ENCODE results near the gene TMC6. TPM values are rescaled to one million over a fixed set of nuclear protein-coding genes. Genes with fewer than 3 reads are reported as not detected.

TMC6 gene
- polyA plus RNA-seq, 1 of the 3 experiments (the other 2 are of a cell fraction), result 5.5 TPM

DNA sequence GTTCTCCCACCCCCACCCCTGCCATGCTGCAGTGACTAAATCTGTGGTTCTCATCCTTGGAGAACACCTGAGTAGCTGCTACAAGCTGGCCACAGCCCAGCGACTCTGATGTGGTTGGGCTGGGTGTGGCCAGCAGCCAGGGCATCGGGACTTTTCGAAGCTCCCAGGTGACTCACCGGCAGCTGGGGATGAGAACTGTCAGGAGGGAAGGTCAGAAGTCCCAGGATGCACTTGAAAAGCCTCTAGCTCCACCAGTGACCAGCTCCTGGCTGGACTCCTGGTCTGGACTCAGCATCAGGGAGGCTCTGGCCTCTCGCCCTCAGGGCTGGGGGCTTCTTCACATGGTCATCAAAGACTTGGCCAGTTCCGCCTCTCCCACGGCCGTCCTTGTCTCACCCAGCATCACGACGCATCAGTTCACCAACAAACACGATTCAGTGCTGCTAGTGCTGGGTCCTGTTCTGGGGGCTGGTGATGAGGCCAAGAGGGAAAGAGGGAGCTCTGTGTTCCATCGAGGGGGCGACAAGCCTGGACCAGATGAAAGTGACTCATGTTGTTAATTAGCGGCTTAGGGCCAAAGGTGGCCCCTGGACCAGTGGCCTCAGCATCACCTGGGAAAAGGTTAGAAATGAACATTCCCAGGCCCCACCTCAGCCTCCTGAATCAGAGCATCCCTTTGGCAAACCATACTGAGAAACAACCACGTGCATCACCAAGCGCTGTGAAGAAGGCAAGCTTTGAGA is 13.7 kb upstream of the TMC6 start (continued):
- TF ChIP-seq, protein P1, sequence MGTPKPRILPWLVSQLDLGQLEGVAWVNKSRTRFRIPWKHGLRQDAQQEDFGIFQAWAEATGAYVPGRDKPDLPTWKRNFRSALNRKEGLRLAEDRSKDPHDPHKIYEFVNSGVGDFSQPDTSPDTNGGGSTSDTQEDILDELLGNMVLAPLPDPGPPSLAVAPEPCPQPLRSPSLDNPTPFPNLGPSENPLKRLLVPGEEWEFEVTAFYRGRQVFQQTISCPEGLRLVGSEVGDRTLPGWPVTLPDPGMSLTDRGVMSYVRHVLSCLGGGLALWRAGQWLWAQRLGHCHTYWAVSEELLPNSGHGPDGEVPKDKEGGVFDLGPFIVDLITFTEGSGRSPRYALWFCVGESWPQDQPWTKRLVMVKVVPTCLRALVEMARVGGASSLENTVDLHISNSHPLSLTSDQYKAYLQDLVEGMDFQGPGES (IDR thresholded peaks at IDR 0.05; ENCODE audit: low read depth, low read length), result no peak
- TF ChIP-seq RAD21 (IDR thresholded peaks at IDR 0.05; ENCODE audit: low read length), result no peak
- no peak for TF ChIP-seq RCOR1 (IDR thresholded peaks at IDR 0.05; ENCODE audit: low read length)

DNA sequence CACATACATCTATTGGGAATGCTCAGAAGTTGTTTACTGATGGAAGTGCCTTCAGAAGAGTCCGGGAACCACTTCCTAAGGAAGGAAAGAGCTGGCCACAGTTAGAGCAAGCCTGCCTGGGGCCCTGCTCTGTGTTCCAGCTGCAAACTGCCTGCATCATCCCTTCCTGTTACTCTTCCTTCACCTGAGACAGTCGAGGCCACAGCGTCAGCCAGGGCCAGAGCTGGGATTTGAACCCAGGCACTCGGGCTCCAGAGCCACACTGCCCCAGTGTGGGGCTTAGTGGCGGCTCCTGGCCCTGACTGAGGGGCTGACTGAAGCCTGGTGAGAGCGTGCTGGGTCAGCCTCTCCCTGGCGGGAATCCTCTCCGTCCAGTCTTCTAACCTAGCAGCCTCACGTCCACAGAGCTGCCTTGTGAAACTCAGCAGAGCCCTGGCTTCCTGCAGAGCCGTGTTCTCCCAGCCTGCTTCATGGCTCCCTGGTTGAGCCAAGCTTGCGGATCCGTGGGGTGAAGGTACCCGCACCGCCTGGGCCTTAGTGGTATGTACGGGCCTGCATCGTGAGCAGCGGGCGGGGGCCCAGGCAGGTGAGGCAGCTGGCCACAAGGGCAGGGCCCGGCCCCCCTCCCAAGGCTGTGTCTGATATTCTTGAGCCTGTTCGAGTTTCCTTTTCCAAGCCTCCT is 13.0 kb upstream of the TMC6 start:
- Histone ChIP-seq H3K27ac (ENCODE audit: low read depth in 2 of 2, low read length in 1 of 2) (no peak overlapping the region), H3K27me3 (ENCODE audit: insufficient read depth) (no peaks in the 10 kb centered on the region), H3F3A (replicated peaks; ENCODE audit: insufficient read depth) (peaks cover 3% of the 10 kb centered on the region), H2AFZ (ENCODE audit: low read depth) (no peak overlapping the region), H3K9ac (no peak overlapping the region), H3K4me3 (ENCODE audit: low read depth in 2 of 2, low read length in 1 of 2) (no peak overlapping the region), H3K4me1 (ENCODE audit: control insufficient read depth in 1 of 2, insufficient read depth in 2 of 2, low read depth in 1 of 2, low read length in 1 of 2) (peaks cover 4 to 19% of the 10 kb centered on the region in 2 experiments; a peak in 2 of 4 replicates), H3K36me3 (replicated peaks in 1 of 2; ENCODE audit: control insufficient read depth in 1 of 2, insufficient read depth in 2 of 2, low read length in 1 of 2) (no peaks in the 10 kb centered on the region), H3K9me2 (no peaks in the 10 kb centered on the region), H4K20me1 (ENCODE audit: insufficient read depth) (no peaks in the 10 kb centered on the region), H3K79me2 (ENCODE audit: insufficient read depth) (no peaks in the 10 kb centered on the region), H3K9me3 (no peaks in the 10 kb centered on the region), H3K4me2 (no peak overlapping the region)
- ChIA-PET POLR2A (no interaction called here), CTCF (interaction anchor here (0.6 to 1.8 kb wide), 7 partner anchors 24 to 122 kb away, joined by 3 to 10 read pairs (median 4); partner anchors contain the start of gene BIRC5)
- DNase-seq, result no peak
- TF ChIP-seq MXI1 (IDR thresholded peaks at IDR 0.05; ENCODE audit: low read depth, low read length) (no peak), TAF1 (IDR thresholded peaks at IDR 0.05; ENCODE audit: borderline replicate concordance, low read depth, low read length) (no peak), REST (IDR thresholded peaks at IDR 0.05; ENCODE audit: low read depth, low read length) (no peak), FOXJ3 (CRISPR knock-in tag; IDR thresholded peaks at IDR 0.05) (no peak), RAD21 (IDR thresholded peaks at IDR 0.05; ENCODE audit: low read length) (no peak), NFIC (IDR thresholded peaks at IDR 0.05; ENCODE audit: borderline replicate concordance) (no peak), NRF1 (IDR thresholded peaks at IDR 0.05; ENCODE audit: low read depth, low read length) (no peak), EP300 (IDR thresholded peaks at IDR 0.05; ENCODE audit: borderline replicate concordance in 1 of 2, low read depth in 1 of 2, low read length in 1 of 2) (no peak), CHD2 (IDR thresholded peaks at IDR 0.05; ENCODE audit: low read length, partially characterized antibody) (no peak), JUND (IDR thresholded peaks at IDR 0.05) (no peak), SMC3 (IDR thresholded peaks at IDR 0.05; ENCODE audit: low read depth, low read length) (no peak)
- TF ChIP-seq, protein P2, sequence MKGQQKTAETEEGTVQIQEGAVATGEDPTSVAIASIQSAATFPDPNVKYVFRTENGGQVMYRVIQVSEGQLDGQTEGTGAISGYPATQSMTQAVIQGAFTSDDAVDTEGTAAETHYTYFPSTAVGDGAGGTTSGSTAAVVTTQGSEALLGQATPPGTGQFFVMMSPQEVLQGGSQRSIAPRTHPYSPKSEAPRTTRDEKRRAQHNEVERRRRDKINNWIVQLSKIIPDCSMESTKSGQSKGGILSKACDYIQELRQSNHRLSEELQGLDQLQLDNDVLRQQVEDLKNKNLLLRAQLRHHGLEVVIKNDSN (IDR thresholded peaks at IDR 0.05; ENCODE audit: borderline replicate concordance, low read depth), result no peak
- TF ChIP-seq, protein P3, sequence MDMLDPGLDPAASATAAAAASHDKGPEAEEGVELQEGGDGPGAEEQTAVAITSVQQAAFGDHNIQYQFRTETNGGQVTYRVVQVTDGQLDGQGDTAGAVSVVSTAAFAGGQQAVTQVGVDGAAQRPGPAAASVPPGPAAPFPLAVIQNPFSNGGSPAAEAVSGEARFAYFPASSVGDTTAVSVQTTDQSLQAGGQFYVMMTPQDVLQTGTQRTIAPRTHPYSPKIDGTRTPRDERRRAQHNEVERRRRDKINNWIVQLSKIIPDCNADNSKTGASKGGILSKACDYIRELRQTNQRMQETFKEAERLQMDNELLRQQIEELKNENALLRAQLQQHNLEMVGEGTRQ (IDR thresholded peaks at IDR 0.05; ENCODE audit: borderline replicate concordance, low read depth, low read length), result no peak
- TF ChIP-seq, protein P4, sequence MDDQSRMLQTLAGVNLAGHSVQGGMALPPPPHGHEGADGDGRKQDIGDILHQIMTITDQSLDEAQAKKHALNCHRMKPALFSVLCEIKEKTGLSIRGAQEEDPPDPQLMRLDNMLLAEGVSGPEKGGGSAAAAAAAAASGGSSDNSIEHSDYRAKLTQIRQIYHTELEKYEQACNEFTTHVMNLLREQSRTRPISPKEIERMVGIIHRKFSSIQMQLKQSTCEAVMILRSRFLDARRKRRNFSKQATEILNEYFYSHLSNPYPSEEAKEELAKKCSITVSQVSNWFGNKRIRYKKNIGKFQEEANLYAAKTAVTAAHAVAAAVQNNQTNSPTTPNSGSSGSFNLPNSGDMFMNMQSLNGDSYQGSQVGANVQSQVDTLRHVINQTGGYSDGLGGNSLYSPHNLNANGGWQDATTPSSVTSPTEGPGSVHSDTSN (IDR thresholded peaks at IDR 0.05), result no peak
- TF ChIP-seq, protein P1 (IDR thresholded peaks at IDR 0.05; ENCODE audit: low read depth, low read length), result no peak
- TF ChIP-seq, protein P5, sequence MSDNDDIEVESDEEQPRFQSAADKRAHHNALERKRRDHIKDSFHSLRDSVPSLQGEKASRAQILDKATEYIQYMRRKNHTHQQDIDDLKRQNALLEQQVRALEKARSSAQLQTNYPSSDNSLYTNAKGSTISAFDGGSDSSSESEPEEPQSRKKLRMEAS (IDR thresholded peaks at IDR 0.05; ENCODE audit: low read depth), result no peak
- 90% methylated on average over 15 of the region's 20 CpGs for WGBS (ENCODE audit: low lambda C conversion rate)

All from SK-N-SH (cell line).